ENCODE results near the gene UNC93B1.

UNC93B1 gene

DNA sequence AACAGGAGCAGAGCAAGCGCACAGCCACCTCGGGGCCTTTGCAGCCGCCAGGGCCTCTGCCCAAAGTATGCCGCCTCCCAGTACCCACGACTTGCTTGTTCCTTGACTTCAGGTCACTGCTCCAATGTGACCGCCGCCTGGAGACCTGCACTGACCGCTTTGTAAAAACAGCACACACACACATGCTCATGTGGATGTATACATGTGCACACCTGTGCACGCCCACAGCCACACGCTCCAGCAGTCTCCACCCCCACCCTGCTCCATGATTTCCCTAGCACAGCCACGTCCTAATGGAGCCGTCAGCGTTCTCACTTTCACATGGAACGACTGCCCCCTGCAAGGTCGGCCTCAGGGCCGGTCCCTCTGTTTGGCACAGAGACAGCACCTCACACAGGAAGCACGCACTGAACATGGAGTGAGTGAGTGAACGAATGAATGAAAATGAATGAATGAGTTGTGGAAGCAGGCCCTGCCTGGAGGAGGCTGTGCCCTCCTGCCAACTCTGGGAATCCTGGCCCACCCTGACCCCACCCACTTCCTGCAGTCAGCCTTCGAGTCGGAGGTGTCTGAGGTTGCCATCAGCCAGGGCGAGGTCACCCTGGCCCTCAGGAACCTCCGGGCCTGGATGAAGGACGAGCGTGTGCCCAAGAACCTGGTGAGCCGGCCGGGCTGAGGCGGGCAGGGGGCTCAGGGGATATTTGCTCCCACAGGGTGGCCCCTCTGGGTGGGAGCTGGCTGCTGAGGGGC lies 14.3 kb upstream of the UNC93B1 start:
- in situ Hi-C loops (cut with MboI; ENCODE audit: low sequenced_read_pairs, unreplicated experiment) = no loop called here
- TF ChIP-seq, protein P1, sequence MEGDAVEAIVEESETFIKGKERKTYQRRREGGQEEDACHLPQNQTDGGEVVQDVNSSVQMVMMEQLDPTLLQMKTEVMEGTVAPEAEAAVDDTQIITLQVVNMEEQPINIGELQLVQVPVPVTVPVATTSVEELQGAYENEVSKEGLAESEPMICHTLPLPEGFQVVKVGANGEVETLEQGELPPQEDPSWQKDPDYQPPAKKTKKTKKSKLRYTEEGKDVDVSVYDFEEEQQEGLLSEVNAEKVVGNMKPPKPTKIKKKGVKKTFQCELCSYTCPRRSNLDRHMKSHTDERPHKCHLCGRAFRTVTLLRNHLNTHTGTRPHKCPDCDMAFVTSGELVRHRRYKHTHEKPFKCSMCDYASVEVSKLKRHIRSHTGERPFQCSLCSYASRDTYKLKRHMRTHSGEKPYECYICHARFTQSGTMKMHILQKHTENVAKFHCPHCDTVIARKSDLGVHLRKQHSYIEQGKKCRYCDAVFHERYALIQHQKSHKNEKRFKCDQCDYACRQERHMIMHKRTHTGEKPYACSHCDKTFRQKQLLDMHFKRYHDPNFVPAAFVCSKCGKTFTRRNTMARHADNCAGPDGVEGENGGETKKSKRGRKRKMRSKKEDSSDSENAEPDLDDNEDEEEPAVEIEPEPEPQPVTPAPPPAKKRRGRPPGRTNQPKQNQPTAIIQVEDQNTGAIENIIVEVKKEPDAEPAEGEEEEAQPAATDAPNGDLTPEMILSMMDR (IDR thresholded peaks at IDR 0.05; ENCODE audit: borderline replicate concordance, control extremely low read depth, extremely low read depth, insufficient read depth, missing control alignments) = no peak
- no peak for DNase-seq (ENCODE audit: low spot score)

DNA sequence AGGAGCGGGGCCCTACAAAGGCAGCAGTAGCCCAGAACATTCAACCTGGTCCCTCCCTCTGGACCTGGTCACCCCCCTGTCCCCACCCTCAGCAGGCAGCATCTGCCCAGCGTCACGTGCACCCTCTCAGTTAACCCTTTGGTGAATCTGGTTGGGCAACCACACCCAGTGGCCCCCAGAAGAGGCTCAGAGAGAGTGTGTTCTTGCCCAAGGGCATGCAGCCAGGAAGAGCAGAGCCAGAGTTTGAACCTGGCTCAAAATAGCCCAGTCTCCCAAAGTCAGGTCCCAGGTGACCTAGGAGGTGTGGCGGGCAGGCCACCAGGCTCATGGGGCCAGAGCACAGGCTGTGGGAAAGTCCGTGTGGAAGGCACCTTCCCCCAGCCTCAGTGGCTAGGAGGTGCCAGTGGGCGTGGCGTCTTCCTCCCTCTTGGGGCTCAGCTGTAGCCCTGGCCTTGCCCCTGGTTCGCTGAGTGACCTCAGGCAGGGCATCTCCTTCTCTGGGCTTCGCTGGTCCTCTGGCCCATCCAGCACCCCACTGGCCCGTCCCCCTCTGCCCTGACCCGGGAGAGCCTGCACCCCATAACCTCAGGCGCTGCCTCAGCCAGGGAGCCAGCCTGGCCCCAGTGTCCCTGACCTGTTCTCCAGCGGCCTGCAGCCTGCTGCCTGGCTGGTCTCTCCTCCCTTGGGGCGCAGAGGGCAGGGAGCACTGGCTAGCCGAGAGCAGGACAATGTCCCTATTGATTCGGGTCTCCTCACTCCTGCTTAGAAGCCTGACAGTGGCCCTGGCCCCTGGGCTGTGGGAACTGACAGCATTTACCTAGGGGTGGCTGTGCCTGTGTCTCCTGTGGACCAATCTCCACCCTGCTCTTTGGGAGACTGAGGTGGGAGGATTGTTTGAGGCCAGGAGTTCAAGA lies 13.3 kb upstream of the UNC93B1 start:
- DNase-seq (ENCODE audit: low spot score) = no peak
- in situ Hi-C loops (cut with MboI; ENCODE audit: low sequenced_read_pairs, unreplicated experiment) = no loop called here
- TF ChIP-seq, protein P1 (IDR thresholded peaks at IDR 0.05; ENCODE audit: borderline replicate concordance, control extremely low read depth, extremely low read depth, insufficient read depth, missing control alignments) = no peak

DNA sequence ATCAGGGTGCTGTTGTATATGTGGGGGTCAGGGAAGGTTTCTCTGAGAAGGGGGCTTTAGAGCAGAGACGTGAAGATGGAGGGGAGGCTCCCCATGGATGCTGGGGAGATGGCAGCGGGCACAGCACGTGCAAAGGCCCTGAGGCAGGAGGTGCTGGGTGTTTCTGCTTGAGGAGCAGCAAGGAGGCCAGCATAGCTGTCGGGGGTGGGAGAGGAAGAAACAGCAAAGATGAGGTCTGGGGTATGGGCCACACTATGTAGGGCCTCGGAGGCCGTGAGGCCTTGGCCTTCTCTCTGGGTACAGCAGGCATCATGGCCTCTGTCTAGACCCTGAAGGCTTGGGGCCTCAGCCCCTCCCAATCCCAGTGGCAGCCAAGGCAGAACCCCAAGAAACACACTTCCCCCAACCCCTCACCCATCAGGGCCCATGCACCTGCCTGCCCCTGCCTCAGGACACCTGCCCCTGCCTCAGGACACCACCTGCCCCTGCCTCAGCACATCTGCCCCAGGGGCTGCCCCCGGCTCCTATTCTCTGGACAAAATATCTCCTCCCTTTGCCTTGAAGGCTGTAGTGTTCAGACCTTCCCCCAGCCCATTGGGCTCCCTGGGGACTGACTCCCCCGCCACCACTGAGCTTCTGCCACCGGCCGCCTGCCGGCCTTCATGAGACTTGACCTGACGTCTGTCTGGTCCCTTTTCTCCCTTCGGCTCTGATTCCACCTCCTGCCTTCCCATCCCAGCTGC lies 12.4 kb upstream of the UNC93B1 start:
- in situ Hi-C loops (cut with MboI; ENCODE audit: low sequenced_read_pairs, unreplicated experiment) = no loop called here
- TF ChIP-seq, protein P1 (IDR thresholded peaks at IDR 0.05; ENCODE audit: borderline replicate concordance, control extremely low read depth, extremely low read depth, insufficient read depth, missing control alignments) = no peak
- DNase-seq (ENCODE audit: low spot score) = no peak

DNA sequence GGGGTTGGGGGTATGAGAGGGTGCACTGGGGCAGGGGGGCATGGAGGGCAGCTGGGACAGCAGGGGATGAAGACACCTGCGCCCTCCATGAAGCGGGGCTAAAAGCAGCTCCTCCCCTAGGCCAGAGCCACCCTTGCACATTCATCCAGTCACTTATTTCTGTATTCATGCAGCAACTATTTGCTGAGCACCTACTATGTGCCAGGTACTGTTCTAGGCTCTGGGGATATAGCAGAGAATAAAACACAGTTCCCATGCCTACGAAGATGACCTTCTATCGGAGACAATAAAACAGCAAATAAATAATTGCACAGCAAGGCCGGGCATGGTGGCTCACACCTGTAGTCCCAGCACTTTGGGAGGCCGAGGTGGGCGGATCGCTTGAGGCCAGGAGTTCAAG lies 11.6 kb upstream of the UNC93B1 start:
- DNase-seq (ENCODE audit: low spot score) = no peak
- TF ChIP-seq, protein P1 (IDR thresholded peaks at IDR 0.05; ENCODE audit: borderline replicate concordance, control extremely low read depth, extremely low read depth, insufficient read depth, missing control alignments) = no peak
- in situ Hi-C loops (cut with MboI; ENCODE audit: low sequenced_read_pairs, unreplicated experiment) = no loop called here

DNA sequence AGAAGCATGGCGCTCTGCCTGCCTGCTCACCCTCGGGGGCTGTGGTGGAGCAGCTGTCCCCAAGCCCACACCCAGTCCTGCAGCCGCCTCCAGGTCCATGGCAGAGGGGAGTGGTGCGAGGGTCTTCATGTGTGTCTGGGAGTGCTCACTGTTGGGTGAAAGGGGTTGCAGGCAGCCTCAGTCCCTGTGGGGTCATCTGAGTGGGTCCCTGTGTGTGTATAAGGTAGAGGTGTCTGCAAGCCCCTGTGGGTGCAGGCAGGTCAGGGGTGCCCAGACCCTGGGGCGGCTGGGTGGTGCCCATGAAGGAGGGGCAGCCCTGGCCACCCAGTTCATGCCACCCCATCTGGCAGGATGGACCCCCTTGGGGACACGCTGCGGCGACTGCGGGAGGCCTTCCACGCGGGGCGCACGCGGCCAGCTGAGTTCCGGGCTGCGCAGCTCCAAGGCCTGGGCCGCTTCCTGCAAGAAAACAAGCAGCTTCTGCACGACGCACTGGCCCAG lies 11.1 kb upstream of the UNC93B1 start:
- in situ Hi-C loops (cut with MboI; ENCODE audit: low sequenced_read_pairs, unreplicated experiment) = no loop called here
- no peak for DNase-seq (ENCODE audit: low spot score)
- TF ChIP-seq, protein P1 (IDR thresholded peaks at IDR 0.05; ENCODE audit: borderline replicate concordance, control extremely low read depth, extremely low read depth, insufficient read depth, missing control alignments) = no peak

Measured in GM13976 (cell line).